Right lobe of liver (tissue), 4 donors: Measurements from ENCODE around the gene ITGAD.
A peak's percentile ranks its signal among the peaks of the same experiment; 100 is the strongest.

ENCODE experiments used
- POLR2A ChIP-seq: fragments of 450-650 bp; IDR thresholded peaks from one replicate; pipeline ENCODE4 v1.6.1; 2017; ENCODE audit warnings: antibody characterized with exemption, mild to moderate bottlenecking
- TF ChIP-seq, protein P1 (sequence below), 4 donors: fragments of 200-600 bp in 3 of 4; fragments of 450-650 bp in 1 of 4; IDR thresholded peaks; one replicate each; pipeline versions ENCODE4 v1.5.1 to v1.8.0; 2016 to 2022; ENCODE audit warnings: antibody characterized with exemption in 4 of 4, mild to moderate bottlenecking in 2 of 4
- donor health status: DM: no; HTN: no; CAD: no.
- donor health status: DM: no; HTN: no; CAD: no.
- donor health status: DM: no; HTN: yes; CAD: no.

- TF ChIP-seq, protein P1, sequence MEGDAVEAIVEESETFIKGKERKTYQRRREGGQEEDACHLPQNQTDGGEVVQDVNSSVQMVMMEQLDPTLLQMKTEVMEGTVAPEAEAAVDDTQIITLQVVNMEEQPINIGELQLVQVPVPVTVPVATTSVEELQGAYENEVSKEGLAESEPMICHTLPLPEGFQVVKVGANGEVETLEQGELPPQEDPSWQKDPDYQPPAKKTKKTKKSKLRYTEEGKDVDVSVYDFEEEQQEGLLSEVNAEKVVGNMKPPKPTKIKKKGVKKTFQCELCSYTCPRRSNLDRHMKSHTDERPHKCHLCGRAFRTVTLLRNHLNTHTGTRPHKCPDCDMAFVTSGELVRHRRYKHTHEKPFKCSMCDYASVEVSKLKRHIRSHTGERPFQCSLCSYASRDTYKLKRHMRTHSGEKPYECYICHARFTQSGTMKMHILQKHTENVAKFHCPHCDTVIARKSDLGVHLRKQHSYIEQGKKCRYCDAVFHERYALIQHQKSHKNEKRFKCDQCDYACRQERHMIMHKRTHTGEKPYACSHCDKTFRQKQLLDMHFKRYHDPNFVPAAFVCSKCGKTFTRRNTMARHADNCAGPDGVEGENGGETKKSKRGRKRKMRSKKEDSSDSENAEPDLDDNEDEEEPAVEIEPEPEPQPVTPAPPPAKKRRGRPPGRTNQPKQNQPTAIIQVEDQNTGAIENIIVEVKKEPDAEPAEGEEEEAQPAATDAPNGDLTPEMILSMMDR (IDR thresholded peaks at IDR 0.05), result peak in 1 of 4 donors; percentile 2
- TF ChIP-seq POLR2A, result no peak
Measured at GRCh38 chr16:31459687-31460581, 66.8 kb downstream of the ITGAD start.
